CMK (cell line): ENCODE data around the gene ASB13.

ENCODE experiments used
- DNase-seq: peaks from one replicate; pipeline ENCODE4 v3.0.0-alpha.2; 2010; ENCODE audit warnings: low read depth

The ASB13 gene

GRCh38 chr10:5669604-5670003 is 3.2 kb upstream of the ASB13 start:
- DNase-seq = no peak

GRCh38 chr10:5668429-5668828 is 2.0 kb upstream of the ASB13 start:
- DNase-seq = no peak

GRCh38 chr10:5666841-5667630 is 641 bp upstream of the ASB13 start:
- no peak for DNase-seq

- no peak for DNase-seq
Measured at GRCh38 chr10:5665373-5666007, 905 bp downstream of the ASB13 start.

- DNase-seq = no peak
Measured at GRCh38 chr10:5663692-5664427, 2.5 kb downstream of the ASB13 start.

- no peak for DNase-seq
Measured at GRCh38 chr10:5662708-5663579, 3.5 kb downstream of the ASB13 start.

- no peak for DNase-seq
Measured at GRCh38 chr10:5661043-5661442, 5.4 kb downstream of the ASB13 start.

- no peak for DNase-seq
Measured at GRCh38 chr10:5659702-5660528, 6.5 kb downstream of the ASB13 start.

- DNase-seq = no peak
Measured at GRCh38 chr10:5658871-5659618, 7.3 kb downstream of the ASB13 start.

GRCh38 chr10:5656737-5657579 is 9.4 kb downstream of the ASB13 start:
- no peak for DNase-seq

- DNase-seq = no peak
Measured at GRCh38 chr10:5655121-5655520, 11.3 kb downstream of the ASB13 start.

- no peak for DNase-seq
Measured at GRCh38 chr10:5654218-5654755, 12.1 kb downstream of the ASB13 start.

- no peak for DNase-seq
Measured at GRCh38 chr10:5652746-5653145, 13.6 kb downstream of the ASB13 start.

GRCh38 chr10:5651388-5651764 is 15.0 kb downstream of the ASB13 start:
- DNase-seq = no peak

GRCh38 chr10:5650664-5651387 is 15.6 kb downstream of the ASB13 start:
- no peak for DNase-seq

GRCh38 chr10:5649746-5650145 is 16.6 kb downstream of the ASB13 start:
- DNase-seq = no peak

- DNase-seq = no peak
Measured at GRCh38 chr10:5648494-5649457, 17.6 kb downstream of the ASB13 start.
